Measurements from ENCODE around the gene MAP3K3. TPM values are rescaled to one million over a fixed set of nuclear protein-coding genes. Genes with fewer than 3 reads are reported as not detected.

The MAP3K3 gene
- total and polyA plus RNA-seq, 10 of the 15 experiments (the other 5 are each of a cell fraction or from before 2014, with no cell fraction given): 1.6 to 24.1 (median 15.0) TPM

DNA sequence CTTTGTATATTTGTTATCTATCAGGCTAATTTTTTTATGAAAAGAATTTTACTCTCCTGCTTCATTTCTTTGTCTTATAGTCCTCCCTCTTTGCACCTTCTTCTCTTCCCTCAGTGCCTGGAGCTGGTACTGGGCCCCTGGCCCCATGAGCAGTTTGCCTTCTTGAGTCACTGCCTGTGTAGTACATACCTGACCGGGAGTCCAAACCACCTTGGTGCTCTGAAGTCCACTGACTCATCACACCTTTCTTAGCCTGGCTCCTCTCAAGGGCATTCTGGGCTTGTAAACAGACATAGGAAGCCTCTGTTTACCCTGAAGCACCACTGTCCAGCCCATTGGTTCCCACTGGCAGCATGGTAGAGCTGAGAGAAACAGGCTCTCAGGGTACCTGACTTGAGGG is 32.6 kb upstream of the MAP3K3 start:
- BruUV-seq (replicated peaks): no TSS peak

More for the DNA sequence above, 32.6 kb upstream of the MAP3K3 start:
- Histone ChIP-seq H3K27ac (ENCODE audit: control insufficient read depth, insufficient read depth) (no peak overlapping the region), H3K36me3 (ENCODE audit: control insufficient read depth in 2 of 2, insufficient read depth in 2 of 2, low read length in 1 of 2) (peaks cover 26 to 46% of the 10 kb centered on the region in 2 experiments), H3K9me3 (replicated peaks; ENCODE audit: control insufficient read depth, insufficient read depth, low read length) (no peaks in the 10 kb centered on the region), H3K27me3 (replicated peaks in 1 of 2; ENCODE audit: control insufficient read depth in 2 of 2, insufficient read depth in 2 of 2, low read length in 1 of 2) (no peaks in the 10 kb centered on the region), H4K20me1 (ENCODE audit: control insufficient read depth, insufficient read depth) (no peaks in the 10 kb centered on the region), H3K79me2 (ENCODE audit: control insufficient read depth, insufficient read depth, low read length) (no peaks in the 10 kb centered on the region), H2AFZ (ENCODE audit: control insufficient read depth, low read depth, low read length) (no peak overlapping the region), H3K9ac (ENCODE audit: control insufficient read depth, insufficient read depth, low read length) (no peak overlapping the region), H3K4me1 (ENCODE audit: control insufficient read depth, insufficient read depth, low read length) (no peaks in the 10 kb centered on the region; the same call in 1 of the 2 replicates), H3K4me3 (no peak overlapping the region), H3K4me2 (ENCODE audit: control insufficient read depth, insufficient read depth) (no peak overlapping the region)
- ChIA-PET POLR2A (no interaction called here), CTCF (no interaction called here), SMC1A (ENCODE audit: uncharacterized antibody, unreplicated experiment) (no interaction called here), RAD21 (ENCODE audit: unreplicated experiment) (no interaction called here)
- intact Hi-C loops (cut with micrococcal nuclease; ENCODE audit: unreplicated experiment) (no loop called here), in situ Hi-C loops (cut with MboI) (no loop called here)
- no peak for ATAC-seq
- WGBS (ENCODE audit: insufficient coverage, insufficient replicate concordance, low lambda C conversion rate, missing lambda C conversion rate): 93% methylated on average over 1 of the region's 1 CpG
- no peak for DNase-seq (ENCODE audit: low read depth, low spot score)
- TF ChIP-seq SIX5 (IDR thresholded peaks at IDR 0.05; ENCODE audit: low read depth, low read length, severe bottlenecking) (no peak), TARDBP (IDR thresholded peaks at IDR 0.05; ENCODE audit: borderline replicate concordance) (no peak), PAX8 (IDR thresholded peaks at IDR 0.05) (no peak), POLR2AphosphoS2 (IDR thresholded peaks at IDR 0.05; ENCODE audit: low read depth, low read length) (no peak), ZNF217 (IDR thresholded peaks at IDR 0.05) (no peak), ZBED1 (IDR thresholded peaks at IDR 0.05; ENCODE audit: borderline replicate concordance) (no peak), HDAC6 (IDR thresholded peaks at IDR 0.05; ENCODE audit: unreplicated experiment) (no peak), BMI1 (IDR thresholded peaks at IDR 0.05; ENCODE audit: borderline replicate concordance) (no peak), RELA (IDR thresholded peaks at IDR 0.05; ENCODE audit: borderline replicate concordance, partially characterized antibody) (no peak)
- TF ChIP-seq, protein P1, sequence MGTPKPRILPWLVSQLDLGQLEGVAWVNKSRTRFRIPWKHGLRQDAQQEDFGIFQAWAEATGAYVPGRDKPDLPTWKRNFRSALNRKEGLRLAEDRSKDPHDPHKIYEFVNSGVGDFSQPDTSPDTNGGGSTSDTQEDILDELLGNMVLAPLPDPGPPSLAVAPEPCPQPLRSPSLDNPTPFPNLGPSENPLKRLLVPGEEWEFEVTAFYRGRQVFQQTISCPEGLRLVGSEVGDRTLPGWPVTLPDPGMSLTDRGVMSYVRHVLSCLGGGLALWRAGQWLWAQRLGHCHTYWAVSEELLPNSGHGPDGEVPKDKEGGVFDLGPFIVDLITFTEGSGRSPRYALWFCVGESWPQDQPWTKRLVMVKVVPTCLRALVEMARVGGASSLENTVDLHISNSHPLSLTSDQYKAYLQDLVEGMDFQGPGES (IDR thresholded peaks at IDR 0.05): no peak
- TF ChIP-seq, protein P2, sequence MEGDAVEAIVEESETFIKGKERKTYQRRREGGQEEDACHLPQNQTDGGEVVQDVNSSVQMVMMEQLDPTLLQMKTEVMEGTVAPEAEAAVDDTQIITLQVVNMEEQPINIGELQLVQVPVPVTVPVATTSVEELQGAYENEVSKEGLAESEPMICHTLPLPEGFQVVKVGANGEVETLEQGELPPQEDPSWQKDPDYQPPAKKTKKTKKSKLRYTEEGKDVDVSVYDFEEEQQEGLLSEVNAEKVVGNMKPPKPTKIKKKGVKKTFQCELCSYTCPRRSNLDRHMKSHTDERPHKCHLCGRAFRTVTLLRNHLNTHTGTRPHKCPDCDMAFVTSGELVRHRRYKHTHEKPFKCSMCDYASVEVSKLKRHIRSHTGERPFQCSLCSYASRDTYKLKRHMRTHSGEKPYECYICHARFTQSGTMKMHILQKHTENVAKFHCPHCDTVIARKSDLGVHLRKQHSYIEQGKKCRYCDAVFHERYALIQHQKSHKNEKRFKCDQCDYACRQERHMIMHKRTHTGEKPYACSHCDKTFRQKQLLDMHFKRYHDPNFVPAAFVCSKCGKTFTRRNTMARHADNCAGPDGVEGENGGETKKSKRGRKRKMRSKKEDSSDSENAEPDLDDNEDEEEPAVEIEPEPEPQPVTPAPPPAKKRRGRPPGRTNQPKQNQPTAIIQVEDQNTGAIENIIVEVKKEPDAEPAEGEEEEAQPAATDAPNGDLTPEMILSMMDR (IDR thresholded peaks at IDR 0.05 in 2 of 3, conservative IDR thresholded peaks at IDR 0.05 in 1 of 3; ENCODE audit: control insufficient read depth in 2 of 3, extremely low read depth in 1 of 3, insufficient read depth in 1 of 3, low read depth in 3 of 3, low read length in 3 of 3): no peak
- TF ChIP-seq, protein P3, sequence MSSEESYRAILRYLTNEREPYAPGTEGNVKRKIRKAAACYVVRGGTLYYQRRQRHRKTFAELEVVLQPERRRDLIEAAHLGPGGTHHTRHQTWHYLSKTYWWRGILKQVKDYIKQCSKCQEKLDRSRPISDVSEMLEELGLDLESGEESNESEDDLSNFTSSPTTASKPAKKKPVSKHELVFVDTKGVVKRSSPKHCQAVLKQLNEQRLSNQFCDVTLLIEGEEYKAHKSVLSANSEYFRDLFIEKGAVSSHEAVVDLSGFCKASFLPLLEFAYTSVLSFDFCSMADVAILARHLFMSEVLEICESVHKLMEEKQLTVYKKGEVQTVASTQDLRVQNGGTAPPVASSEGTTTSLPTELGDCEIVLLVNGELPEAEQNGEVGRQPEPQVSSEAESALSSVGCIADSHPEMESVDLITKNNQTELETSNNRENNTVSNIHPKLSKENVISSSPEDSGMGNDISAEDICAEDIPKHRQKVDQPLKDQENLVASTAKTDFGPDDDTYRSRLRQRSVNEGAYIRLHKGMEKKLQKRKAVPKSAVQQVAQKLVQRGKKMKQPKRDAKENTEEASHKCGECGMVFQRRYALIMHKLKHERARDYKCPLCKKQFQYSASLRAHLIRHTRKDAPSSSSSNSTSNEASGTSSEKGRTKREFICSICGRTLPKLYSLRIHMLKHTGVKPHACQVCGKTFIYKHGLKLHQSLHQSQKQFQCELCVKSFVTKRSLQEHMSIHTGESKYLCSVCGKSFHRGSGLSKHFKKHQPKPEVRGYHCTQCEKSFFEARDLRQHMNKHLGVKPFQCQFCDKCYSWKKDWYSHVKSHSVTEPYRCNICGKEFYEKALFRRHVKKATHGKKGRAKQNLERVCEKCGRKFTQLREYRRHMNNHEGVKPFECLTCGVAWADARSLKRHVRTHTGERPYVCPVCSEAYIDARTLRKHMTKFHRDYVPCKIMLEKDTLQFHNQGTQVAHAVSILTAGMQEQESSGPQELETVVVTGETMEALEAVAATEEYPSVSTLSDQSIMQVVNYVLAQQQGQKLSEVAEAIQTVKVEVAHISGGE (CRISPR knock-in tag; IDR thresholded peaks at IDR 0.05): no peak
- TF ChIP-seq, protein P4, sequence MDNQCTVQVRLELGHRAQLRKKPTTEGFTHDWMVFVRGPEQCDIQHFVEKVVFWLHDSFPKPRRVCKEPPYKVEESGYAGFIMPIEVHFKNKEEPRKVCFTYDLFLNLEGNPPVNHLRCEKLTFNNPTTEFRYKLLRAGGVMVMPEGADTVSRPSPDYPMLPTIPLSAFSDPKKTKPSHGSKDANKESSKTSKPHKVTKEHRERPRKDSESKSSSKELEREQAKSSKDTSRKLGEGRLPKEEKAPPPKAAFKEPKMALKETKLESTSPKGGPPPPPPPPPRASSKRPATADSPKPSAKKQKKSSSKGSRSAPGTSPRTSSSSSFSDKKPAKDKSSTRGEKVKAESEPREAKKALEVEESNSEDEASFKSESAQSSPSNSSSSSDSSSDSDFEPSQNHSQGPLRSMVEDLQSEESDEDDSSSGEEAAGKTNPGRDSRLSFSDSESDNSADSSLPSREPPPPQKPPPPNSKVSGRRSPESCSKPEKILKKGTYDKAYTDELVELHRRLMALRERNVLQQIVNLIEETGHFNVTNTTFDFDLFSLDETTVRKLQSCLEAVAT (IDR thresholded peaks at IDR 0.05): no peak
- no peak for FAIRE-seq

Measured in GM12878 (cell line).